Renal cortex interstitium (tissue), 11 donors: Measurements from ENCODE around the gene OGN. TPM values are rescaled to one million over a fixed set of nuclear protein-coding genes. Genes with fewer than 3 reads are reported as not detected.
"Not testable (repeated sequence)": the region's sequence is repeated elsewhere in the genome, so short reads cannot be mapped to it uniquely, and the experiment has no call there.

Source experiments
- DNase-seq, 11 donors: peaks; one replicate each; pipeline ENCODE4 v3.0.0-alpha.2; 2013; ENCODE audit warnings: low read depth in 9 of 11, low spot score in 4 of 11; ENCODE audit errors: extremely low read depth in 1 of 11
- polyA plus RNA-seq, 3 donors: library from polyadenylated mRNA; unstranded; fragments of 120-200 nt; gene quantifications; one replicate each; pipeline ENCODE4 v1.2.1, GENCODE V29; 2013; ENCODE audit not compliant: insufficient read length in 3 of 3

Gene OGN
- polyA plus RNA-seq, 3 donors = 42.9 to 75.8 (median 49.0) TPM

GRCh38 chr9:92414566-92414965, 10.2 kb upstream of the OGN start:
- no peak for DNase-seq

GRCh38 chr9:92411157-92411556, 6.8 kb upstream of the OGN start:
- DNase-seq = not testable (repeated sequence)

GRCh38 chr9:92408747-92409478, 4.5 kb upstream of the OGN start:
- DNase-seq = no peak

GRCh38 chr9:92407818-92408217, 3.4 kb upstream of the OGN start:
- DNase-seq = no peak

- DNase-seq = no peak
Measured at GRCh38 chr9:92406477-92406876, 2.1 kb upstream of the OGN start.

- no peak for DNase-seq
Measured at GRCh38 chr9:92405818-92406217, 1.4 kb upstream of the OGN start.

- no peak for DNase-seq
Measured at GRCh38 chr9:92402826-92403745, 1.3 kb downstream of the OGN start.

- no peak for DNase-seq
Measured at GRCh38 chr9:92402360-92402759, 2.0 kb downstream of the OGN start.

GRCh38 chr9:92397853-92398252, 6.5 kb downstream of the OGN start:
- DNase-seq = no peak

GRCh38 chr9:92395617-92396016, 8.8 kb downstream of the OGN start:
- no peak for DNase-seq

GRCh38 chr9:92393686-92394085, 10.7 kb downstream of the OGN start:
- no peak for DNase-seq

GRCh38 chr9:92392690-92393089, 11.7 kb downstream of the OGN start:
- DNase-seq = no peak

GRCh38 chr9:92385953-92386352, 18.4 kb downstream of the OGN start:
- DNase-seq = no peak

- DNase-seq = no peak
Measured at GRCh38 chr9:92385477-92385876, 18.9 kb downstream of the OGN start.

- DNase-seq = no peak
Measured at GRCh38 chr9:92385001-92385400, 19.4 kb downstream of the OGN start.

- DNase-seq = no peak
Measured at GRCh38 chr9:92384375-92384774, 20.0 kb downstream of the OGN start.

GRCh38 chr9:92381775-92382174, 22.6 kb downstream of the OGN start:
- DNase-seq = no peak

GRCh38 chr9:92380603-92381002, 23.8 kb downstream of the OGN start:
- no peak for DNase-seq

- DNase-seq = no peak
Measured at GRCh38 chr9:92378865-92379560, 25.4 kb downstream of the OGN start.

- DNase-seq = no peak
Measured at GRCh38 chr9:92377876-92378275, 26.5 kb downstream of the OGN start.
